AG09309 (cell line): Measurements from ENCODE around the gene ARVCF.

Source experiments
- DNase-seq: peaks from one replicate; pipeline ENCODE4 v3.0.0-alpha.2; 2010; ENCODE audit warnings: low read depth
- H3K4me3 ChIP-seq: 2 replicates; pipeline ENCODE4 v1.5.1; 2011; ENCODE audit warnings: mild to moderate bottlenecking, low read depth, low read length, moderate library complexity; ENCODE audit not compliant: control insufficient read depth
- CTCF ChIP-seq: IDR thresholded peaks from 2 replicates; pipeline ENCODE4 v1.5.1; 2011; ENCODE audit warnings: mild to moderate bottlenecking, low read depth, low read length, inconsistent platforms; ENCODE audit not compliant: insufficient read depth, control insufficient read depth; ENCODE audit errors: missing control alignments

ARVCF gene

DNA sequence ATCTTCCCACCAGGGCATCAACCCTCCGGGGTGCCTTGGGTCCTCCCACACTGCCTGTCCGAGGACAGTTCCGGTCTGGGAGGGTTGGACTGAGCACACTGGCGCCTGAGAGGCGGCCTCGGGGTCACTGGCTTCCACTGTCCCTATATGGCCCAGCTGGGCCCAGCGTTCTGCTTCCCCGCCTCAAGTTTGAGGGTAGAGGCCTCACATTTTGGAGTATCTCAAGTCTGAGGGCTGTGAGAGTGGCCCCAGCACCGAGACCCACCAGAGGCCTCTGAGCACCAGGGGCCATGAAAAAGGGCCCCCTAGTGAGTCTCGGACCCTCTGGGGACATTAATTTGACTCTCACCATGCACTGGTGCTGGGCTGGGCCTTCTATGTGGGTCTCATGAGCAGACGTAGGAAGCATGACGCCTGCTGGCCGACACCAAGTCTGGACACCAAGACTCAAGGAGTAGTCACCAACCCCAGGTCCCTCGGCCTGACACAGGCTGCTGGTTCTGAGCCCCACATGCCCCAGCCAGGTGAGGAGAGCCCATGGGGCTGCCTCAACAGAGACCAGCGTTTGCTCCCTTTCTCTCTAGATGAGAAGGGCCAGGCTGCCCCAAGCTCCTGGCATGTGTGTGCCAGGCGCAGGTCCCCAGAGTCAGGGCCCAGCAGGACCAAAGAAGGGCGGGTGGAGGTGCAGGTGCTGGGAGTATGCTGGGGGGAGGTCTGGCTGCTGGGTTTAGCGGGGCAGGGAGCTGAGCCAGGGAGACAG, 27.5 kb downstream of the ARVCF start:
- no peak for DNase-seq
- no peak overlapping the region for H3K4me3 ChIP-seq
- no peak for TF ChIP-seq CTCF

GRCh38 chr22:19988331-19988808, 28.3 kb downstream of the ARVCF start:
- H3K4me3 ChIP-seq = no peak overlapping the region
- DNase-seq = no peak
- TF ChIP-seq CTCF = no peak

GRCh38 chr22:19987394-19988306, 29.0 kb downstream of the ARVCF start:
- no peak for TF ChIP-seq CTCF
- no peak for DNase-seq
- H3K4me3 ChIP-seq = no peak overlapping the region

GRCh38 chr22:19986410-19987341, 29.9 kb downstream of the ARVCF start:
- peak overlapping the region; percentile 56 for H3K4me3 ChIP-seq
- no peak for DNase-seq
- no peak for TF ChIP-seq CTCF

DNA sequence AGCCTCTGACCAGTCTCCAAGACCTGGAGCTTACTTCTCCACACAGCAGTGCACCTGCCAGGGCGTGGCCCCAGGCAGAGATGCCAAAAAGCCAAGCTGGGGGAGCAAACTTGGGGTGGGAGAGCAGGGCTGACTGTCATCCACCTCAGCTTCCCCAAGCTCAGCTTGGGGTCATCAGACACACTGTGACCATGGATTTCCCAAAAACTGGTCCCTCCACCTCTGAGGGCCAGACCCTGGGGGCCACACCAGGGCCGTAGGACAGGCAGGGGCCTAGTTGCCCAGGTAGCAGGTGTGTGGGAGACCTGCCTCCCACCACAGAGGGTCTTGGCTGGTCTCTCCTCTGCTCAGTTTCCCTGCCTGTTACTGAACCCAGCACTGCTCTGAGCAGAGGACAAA, 30.6 kb downstream of the ARVCF start:
- peak overlapping the region; percentile 56 for H3K4me3 ChIP-seq
- TF ChIP-seq CTCF = no peak
- no peak for DNase-seq
